Measurements from ENCODE around the gene AOAH. TPM values are rescaled to one million over a fixed set of nuclear protein-coding genes. Genes with fewer than 3 reads are reported as not detected.
"Not testable (repeated sequence)": the region's sequence is repeated elsewhere in the genome, so short reads cannot be mapped to it uniquely, and the experiment has no call there.

The AOAH gene
- polyA plus RNA-seq, 1 donor: 17.8 TPM

GRCh38 chr7:36726806-36727503 is 2.7 kb upstream of the AOAH start:
- WGBS (ENCODE audit: insufficient coverage, low lambda C conversion rate): no CpG with 5 or more reads among the region's 4 CpGs
- H3K27ac ChIP-seq (ENCODE audit: low read length): no peak overlapping the region

GRCh38 chr7:36726311-36726710 is 2.0 kb upstream of the AOAH start:
- WGBS (ENCODE audit: insufficient coverage, low lambda C conversion rate): no CpG with 5 or more reads among the region's 7 CpGs
- Histone ChIP-seq H3K27me3 (ENCODE audit: control insufficient read depth, insufficient read depth, low read length) (no peaks in the 10 kb centered on the region), H3K9me3 (ENCODE audit: control insufficient read depth, low read depth, low read length) (peaks cover 3% of the 10 kb centered on the region), H3K4me1 (ENCODE audit: control insufficient read depth, insufficient read depth, low read length) (peaks cover 32% of the 10 kb centered on the region), H3K36me3 (ENCODE audit: control insufficient read depth, insufficient read depth, low read length) (no peaks in the 10 kb centered on the region), H3K27ac (ENCODE audit: low read length) (no peak overlapping the region), H3K4me3 (ENCODE audit: low read length) (no peak overlapping the region)
- DNase-seq: no peak

More at GRCh38 chr7:36726806-36727503, 2.7 kb upstream of the AOAH start:
- Histone ChIP-seq H3K36me3 (ENCODE audit: control insufficient read depth, insufficient read depth, low read length) (no peaks in the 10 kb centered on the region), H3K4me3 (ENCODE audit: low read length) (no peak overlapping the region), H3K4me1 (ENCODE audit: control insufficient read depth, insufficient read depth, low read length) (peaks cover 32% of the 10 kb centered on the region), H3K9me3 (ENCODE audit: control insufficient read depth, low read depth, low read length) (peaks cover 6% of the 10 kb centered on the region), H3K27me3 (ENCODE audit: control insufficient read depth, insufficient read depth, low read length) (no peaks in the 10 kb centered on the region)
- no peak for DNase-seq

- Histone ChIP-seq H3K4me3 (ENCODE audit: low read length) (no peak overlapping the region), H3K4me1 (ENCODE audit: control insufficient read depth, insufficient read depth, low read length) (peaks cover 32% of the 10 kb centered on the region), H3K36me3 (ENCODE audit: control insufficient read depth, insufficient read depth, low read length) (no peaks in the 10 kb centered on the region), H3K9me3 (ENCODE audit: control insufficient read depth, low read depth, low read length) (peaks cover 3% of the 10 kb centered on the region), H3K27me3 (ENCODE audit: control insufficient read depth, insufficient read depth, low read length) (no peaks in the 10 kb centered on the region), H3K27ac (ENCODE audit: low read length) (peak overlapping the region; percentile 82)
- 20% methylated on average over 1 of the region's 2 CpGs for WGBS (ENCODE audit: insufficient coverage, low lambda C conversion rate)
- peak in 1 of 2 donors; percentile 70 for DNase-seq
These were observed 702 bp upstream of the AOAH start for GRCh38 chr7:36724996-36725395.

GRCh38 chr7:36723291-36723690 is 1.0 kb downstream of the AOAH start:
- H3K4me1 ChIP-seq (ENCODE audit: control insufficient read depth, insufficient read depth, low read length): peaks cover 32% of the 10 kb centered on the region
- no peak overlapping the region for H3K4me3 ChIP-seq (ENCODE audit: low read length)
- 100% methylated on average over 1 of the region's 4 CpGs for WGBS (ENCODE audit: insufficient coverage, low lambda C conversion rate)
- H3K27me3 ChIP-seq (ENCODE audit: control insufficient read depth, insufficient read depth, low read length): no peaks in the 10 kb centered on the region
- H3K36me3 ChIP-seq (ENCODE audit: control insufficient read depth, insufficient read depth, low read length): no peaks in the 10 kb centered on the region
- no peaks in the 10 kb centered on the region for H3K9me3 ChIP-seq (ENCODE audit: control insufficient read depth, low read depth, low read length)
- no peak for DNase-seq
- H3K27ac ChIP-seq (ENCODE audit: low read length): peak overlapping the region; percentile 82

DNA sequence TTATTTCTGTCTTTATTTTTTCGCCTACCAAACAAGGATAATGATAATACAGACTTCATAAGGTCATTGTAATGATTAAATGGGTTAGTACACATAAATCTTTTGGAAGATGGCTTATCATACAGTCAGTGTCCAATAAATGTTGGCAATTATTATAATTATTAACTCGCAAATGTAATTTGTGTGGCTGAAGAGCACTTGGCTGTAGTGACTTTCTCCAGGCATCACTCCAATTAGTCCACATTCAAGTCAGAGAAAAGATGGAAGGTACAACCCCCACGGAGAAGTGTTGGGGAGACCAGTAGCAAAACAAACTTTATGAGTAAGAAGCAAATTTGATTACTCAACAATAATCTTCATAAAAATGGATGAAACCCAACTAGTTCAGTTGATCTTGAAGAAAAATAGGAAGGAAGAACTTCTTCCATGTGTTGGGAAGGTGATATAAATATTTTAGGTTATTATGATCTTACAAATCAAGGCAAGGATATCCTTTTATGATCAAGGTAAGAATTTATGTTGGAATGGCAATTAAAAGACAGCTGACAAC is 5.1 kb downstream of the AOAH start:
- no peak for DNase-seq
- Histone ChIP-seq H3K4me3 (ENCODE audit: low read length) (no peak overlapping the region), H3K36me3 (ENCODE audit: control insufficient read depth, insufficient read depth, low read length) (no peaks in the 10 kb centered on the region), H3K27ac (ENCODE audit: low read length) (peak overlapping the region; percentile 22), H3K9me3 (ENCODE audit: control insufficient read depth, low read depth, low read length) (no peaks in the 10 kb centered on the region), H3K4me1 (ENCODE audit: control insufficient read depth, insufficient read depth, low read length) (peaks cover 13% of the 10 kb centered on the region), H3K27me3 (ENCODE audit: control insufficient read depth, insufficient read depth, low read length) (no peaks in the 10 kb centered on the region)
- WGBS (ENCODE audit: insufficient coverage, low lambda C conversion rate): no CpG with 5 or more reads among the region's 3 CpGs

- no peak overlapping the region for H3K27ac ChIP-seq (ENCODE audit: low read length)
- H3K9me3 ChIP-seq (ENCODE audit: control insufficient read depth, low read depth, low read length): no peaks in the 10 kb centered on the region
- 93% methylated on average over 2 of the region's 3 CpGs for WGBS (ENCODE audit: insufficient coverage, low lambda C conversion rate)
- H3K27me3 ChIP-seq (ENCODE audit: control insufficient read depth, insufficient read depth, low read length): no peaks in the 10 kb centered on the region
- no peaks in the 10 kb centered on the region for H3K36me3 ChIP-seq (ENCODE audit: control insufficient read depth, insufficient read depth, low read length)
- no peak overlapping the region for H3K4me3 ChIP-seq (ENCODE audit: low read length)
- H3K4me1 ChIP-seq (ENCODE audit: control insufficient read depth, insufficient read depth, low read length): no peaks in the 10 kb centered on the region
- DNase-seq: no peak
These were observed 6.7 kb downstream of the AOAH start for GRCh38 chr7:36717586-36717985.

GRCh38 chr7:36716802-36717201 is 7.5 kb downstream of the AOAH start:
- not testable (repeated sequence) for DNase-seq; H3K27me3 ChIP-seq (ENCODE audit: control insufficient read depth, insufficient read depth, low read length); H3K27ac ChIP-seq (ENCODE audit: low read length); H3K4me3 ChIP-seq (ENCODE audit: low read length); H3K4me1 ChIP-seq (ENCODE audit: control insufficient read depth, insufficient read depth, low read length); H3K36me3 ChIP-seq (ENCODE audit: control insufficient read depth, insufficient read depth, low read length); H3K9me3 ChIP-seq (ENCODE audit: control insufficient read depth, low read depth, low read length)
- 80% methylated on average over 1 of the region's 8 CpGs for WGBS (ENCODE audit: insufficient coverage, low lambda C conversion rate)

GRCh38 chr7:36712015-36712414 is 12.3 kb downstream of the AOAH start:
- H3K4me3 ChIP-seq (ENCODE audit: low read length): no peak overlapping the region
- WGBS (ENCODE audit: insufficient coverage, low lambda C conversion rate): 100% methylated on average over 1 of the region's 5 CpGs
- no peaks in the 10 kb centered on the region for H3K9me3 ChIP-seq (ENCODE audit: control insufficient read depth, low read depth, low read length)
- H3K27me3 ChIP-seq (ENCODE audit: control insufficient read depth, insufficient read depth, low read length): no peaks in the 10 kb centered on the region
- no peaks in the 10 kb centered on the region for H3K36me3 ChIP-seq (ENCODE audit: control insufficient read depth, insufficient read depth, low read length)
- peaks cover 36% of the 10 kb centered on the region for H3K4me1 ChIP-seq (ENCODE audit: control insufficient read depth, insufficient read depth, low read length)
- H3K27ac ChIP-seq (ENCODE audit: low read length): no peak overlapping the region
- DNase-seq: no peak

DNA sequence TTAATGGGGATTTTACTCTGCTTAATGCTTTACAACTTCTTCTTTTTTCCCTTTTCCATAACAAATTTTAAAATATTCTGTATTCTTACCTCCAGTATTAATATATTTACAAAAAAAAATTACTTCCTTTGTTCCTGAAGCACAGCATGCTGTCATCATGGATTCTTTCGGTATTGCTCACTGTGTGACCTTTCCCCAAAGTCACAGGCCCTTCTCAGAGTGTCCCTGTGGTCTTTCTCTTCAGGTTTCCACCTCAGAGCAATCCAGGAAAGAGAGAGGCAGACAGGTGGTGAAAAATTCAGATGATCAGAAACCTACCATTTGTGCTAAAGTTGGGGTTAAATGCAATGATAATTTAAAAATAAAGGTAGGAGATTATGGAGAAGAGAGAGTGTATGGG is 13.0 kb downstream of the AOAH start:
- Histone ChIP-seq H3K9me3 (ENCODE audit: control insufficient read depth, low read depth, low read length) (no peaks in the 10 kb centered on the region), H3K4me1 (ENCODE audit: control insufficient read depth, insufficient read depth, low read length) (peaks cover 36% of the 10 kb centered on the region), H3K4me3 (ENCODE audit: low read length) (no peak overlapping the region), H3K27ac (ENCODE audit: low read length) (peak overlapping the region; percentile 90), H3K27me3 (ENCODE audit: control insufficient read depth, insufficient read depth, low read length) (no peaks in the 10 kb centered on the region), H3K36me3 (ENCODE audit: control insufficient read depth, insufficient read depth, low read length) (no peaks in the 10 kb centered on the region)
- WGBS (ENCODE audit: insufficient coverage, low lambda C conversion rate): no CpG with 5 or more reads among the region's 1 CpG
- DNase-seq: peak in 1 of 2 donors; percentile 24

- Histone ChIP-seq H3K9me3 (ENCODE audit: control insufficient read depth, low read depth, low read length) (no peaks in the 10 kb centered on the region), H3K27me3 (ENCODE audit: control insufficient read depth, insufficient read depth, low read length) (no peaks in the 10 kb centered on the region), H3K4me1 (ENCODE audit: control insufficient read depth, insufficient read depth, low read length) (peaks cover 36% of the 10 kb centered on the region), H3K36me3 (ENCODE audit: control insufficient read depth, insufficient read depth, low read length) (no peaks in the 10 kb centered on the region), H3K4me3 (ENCODE audit: low read length) (no peak overlapping the region), H3K27ac (ENCODE audit: low read length) (peak overlapping the region; percentile 90)
- no CpG with 5 or more reads among the region's 3 CpGs for WGBS (ENCODE audit: insufficient coverage, low lambda C conversion rate)
- DNase-seq: peak in 1 of 2 donors; percentile 76
These were observed 14.0 kb downstream of the AOAH start for GRCh38 chr7:36710186-36710791.
